A673 (cell line): ENCODE results near the gene MRPL20.

Experiments
- CTCF ChIP-seq: fragments of 300-800, 200-600 bp; sonication (generic); conservative IDR thresholded peaks from 2 replicates; pipeline ENCODE4 v1.5.1; 2017; ENCODE audit warnings: low read depth, mild to moderate bottlenecking, antibody characterized with exemption, low read length, moderate library complexity, mixed read lengths
- EZH2 ChIP-seq: fragments of 200-600 bp; sonication (generic); IDR thresholded peaks from 2 replicates; pipeline ENCODE4 v1.6.1; 2017; ENCODE audit warnings: borderline replicate concordance, low read depth, mild to moderate bottlenecking, mixed read lengths, antibody characterized with exemption, low read length; ENCODE audit not compliant: poor library complexity, severe bottlenecking

- no peak for TF ChIP-seq CTCF
- TF ChIP-seq EZH2, result no peak
These were observed 19.0 kb downstream of the MRPL20 start for GRCh38 chr1:1388078-1388472.
